SH-SY5Y (cell line): Measurements from ENCODE around the gene SLC2A11.

ENCODE experiments used
- GATA2 ChIP-seq: IDR thresholded peaks from 2 replicates; pipeline ENCODE4 v1.6.1; 2011; ENCODE audit warnings: mild to moderate bottlenecking, low read depth, low read length
- GATA3 ChIP-seq: IDR thresholded peaks from 2 replicates; pipeline ENCODE4 v1.6.1; 2011; ENCODE audit warnings: low read depth, mild to moderate bottlenecking, low read length, moderate library complexity

DNA sequence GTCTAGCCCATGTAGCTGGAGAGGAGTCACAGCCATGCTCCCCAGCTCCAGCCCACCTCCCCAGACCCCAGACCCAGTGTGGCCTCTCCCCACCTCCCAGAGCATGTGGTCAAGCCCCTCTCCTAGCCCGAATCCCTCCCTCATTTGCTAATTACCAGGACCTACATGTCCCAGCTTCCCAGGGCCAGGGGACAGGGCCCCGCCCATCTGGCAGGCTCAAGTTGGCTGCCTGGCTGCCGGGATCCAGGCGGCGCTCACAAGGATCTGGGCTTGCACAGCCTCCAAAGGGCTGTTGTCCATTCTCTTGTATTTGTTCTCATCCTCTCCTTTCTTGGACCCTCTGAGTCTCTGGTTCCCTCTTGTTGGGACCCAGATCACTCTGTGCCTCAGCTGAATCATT is 31.9 kb downstream of the SLC2A11 start:
- TF ChIP-seq GATA2 (no peak), GATA3 (no peak)
